HPDE6-E6E7 (cell line): ENCODE results near the gene AHCTF1.
A peak's percentile ranks its signal among the peaks of the same experiment; 100 is the strongest.
"Not testable (repeated sequence)": the region's sequence is repeated elsewhere in the genome, so short reads cannot be mapped to it uniquely, and the experiment has no call there.

Experiments
- DNase-seq: peaks from one replicate; pipeline ENCODE4 v3.0.0; 2011; ENCODE audit warnings: missing footprints; ENCODE audit errors: extremely low spot score

Gene AHCTF1

DNA sequence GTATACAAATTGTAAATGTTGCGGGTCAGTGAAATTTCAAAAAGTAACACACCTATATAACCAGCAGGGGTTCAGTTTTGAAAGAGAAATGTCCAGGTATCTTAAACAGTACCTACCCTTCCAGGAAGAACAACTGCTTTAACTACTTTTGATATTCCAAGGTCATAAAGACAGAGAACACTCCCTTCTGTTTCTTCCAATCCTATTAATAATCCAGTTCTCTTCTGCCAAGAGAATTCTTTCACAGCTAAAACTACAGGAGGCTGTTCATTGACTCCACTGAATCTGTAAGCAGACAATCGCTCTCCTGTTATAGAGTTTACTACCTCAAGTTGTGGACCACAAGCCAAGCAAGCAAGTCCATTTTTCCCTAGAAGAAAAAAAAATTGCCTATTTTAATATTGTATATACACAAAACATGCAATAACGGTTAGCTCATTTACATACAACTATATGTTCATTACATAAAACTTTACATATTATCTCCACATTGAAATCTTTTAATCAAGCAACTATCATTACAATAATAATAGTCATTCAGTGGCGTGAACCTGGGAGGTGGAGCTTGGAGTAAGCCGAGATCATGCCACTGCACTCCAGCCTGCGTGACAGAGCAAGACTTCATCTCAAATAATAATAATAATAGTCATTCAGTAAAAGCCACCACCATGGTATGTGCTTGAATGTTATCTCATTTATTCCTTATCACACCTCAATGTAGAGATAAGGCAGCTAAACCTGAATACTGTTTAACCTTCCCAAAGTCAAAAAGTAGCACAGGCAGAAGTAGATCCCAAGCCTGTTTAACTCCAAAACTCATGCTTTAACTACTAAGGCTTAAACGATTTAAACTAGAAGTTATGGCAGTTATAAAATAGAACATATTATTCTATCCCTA lies 15.5 kb downstream of the AHCTF1 start:
- DNase-seq = not testable (repeated sequence)

DNA sequence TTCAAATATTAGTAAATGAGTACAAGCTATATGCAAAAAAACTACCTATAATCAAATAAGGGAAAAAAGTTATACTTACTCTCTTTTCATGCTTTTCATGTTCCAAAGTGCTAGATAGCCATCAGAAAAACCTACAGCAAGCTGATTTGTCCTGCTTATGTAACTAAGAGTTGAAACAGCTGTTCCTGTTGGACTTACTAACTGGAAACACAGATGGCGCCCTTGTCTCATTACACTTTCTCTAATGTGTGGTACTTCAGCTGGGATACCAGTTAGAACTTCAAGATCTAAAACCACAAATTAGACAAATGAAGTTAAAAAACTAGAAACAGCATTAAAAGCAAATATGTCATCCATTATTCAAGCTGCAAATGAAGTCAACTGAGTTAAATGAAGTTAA lies 24.3 kb downstream of the AHCTF1 start:
- DNase-seq = no peak

DNA sequence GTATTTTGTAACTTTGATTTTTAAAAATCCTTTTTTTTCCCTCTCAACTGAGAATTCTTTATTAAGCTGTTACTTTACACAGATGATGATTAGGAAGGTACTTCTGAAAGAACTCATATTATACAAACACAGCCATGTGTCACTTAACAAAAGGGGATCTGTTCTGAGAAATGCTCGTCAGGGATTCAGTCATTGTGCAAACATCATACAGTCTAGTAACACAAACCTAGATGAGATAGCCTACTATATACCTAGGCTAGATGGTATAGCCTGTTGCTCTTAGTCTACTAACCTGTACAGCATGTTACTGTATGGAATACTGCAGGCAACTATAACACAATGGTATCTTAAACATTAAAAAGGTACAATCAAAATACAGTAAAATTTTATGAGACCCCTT lies 24.9 kb downstream of the AHCTF1 start:
- no peak for DNase-seq

DNA sequence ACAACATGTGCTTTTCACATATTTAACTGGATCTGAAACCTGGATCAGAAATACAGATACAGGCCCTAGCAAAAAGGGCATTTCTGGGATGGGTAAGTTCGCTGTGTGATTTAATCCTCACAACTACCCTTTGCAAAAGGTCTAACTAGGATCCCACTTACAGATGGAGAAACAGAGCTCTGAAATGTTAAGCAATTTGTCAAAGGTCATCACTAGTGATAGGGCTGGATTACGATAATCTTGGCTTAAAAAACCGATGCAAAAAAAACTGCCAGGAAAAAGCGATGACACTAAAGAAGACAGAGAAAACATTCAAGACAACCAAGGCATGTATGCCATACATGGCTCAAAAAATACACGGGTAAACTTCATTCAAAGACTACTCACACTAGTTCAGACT lies 29.9 kb downstream of the AHCTF1 start:
- no peak for DNase-seq

DNA sequence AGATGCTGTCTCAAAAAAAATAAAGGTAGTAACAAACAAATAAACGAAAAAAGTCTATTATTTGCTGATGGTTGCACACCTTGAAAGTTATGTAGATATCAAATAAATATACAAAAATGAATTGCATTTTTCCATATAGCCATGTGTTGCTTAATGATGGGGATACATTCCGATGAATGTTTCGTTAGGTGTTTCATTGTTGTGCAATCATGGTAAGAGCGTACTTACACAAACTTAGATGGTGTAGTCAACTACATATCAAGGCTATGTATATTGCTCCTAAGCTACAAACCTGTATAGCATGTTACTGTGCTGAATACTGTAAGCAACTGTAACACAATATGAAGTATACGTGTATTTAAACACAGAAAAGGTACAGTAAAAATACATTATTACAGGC lies 34.4 kb downstream of the AHCTF1 start:
- no peak for DNase-seq

DNA sequence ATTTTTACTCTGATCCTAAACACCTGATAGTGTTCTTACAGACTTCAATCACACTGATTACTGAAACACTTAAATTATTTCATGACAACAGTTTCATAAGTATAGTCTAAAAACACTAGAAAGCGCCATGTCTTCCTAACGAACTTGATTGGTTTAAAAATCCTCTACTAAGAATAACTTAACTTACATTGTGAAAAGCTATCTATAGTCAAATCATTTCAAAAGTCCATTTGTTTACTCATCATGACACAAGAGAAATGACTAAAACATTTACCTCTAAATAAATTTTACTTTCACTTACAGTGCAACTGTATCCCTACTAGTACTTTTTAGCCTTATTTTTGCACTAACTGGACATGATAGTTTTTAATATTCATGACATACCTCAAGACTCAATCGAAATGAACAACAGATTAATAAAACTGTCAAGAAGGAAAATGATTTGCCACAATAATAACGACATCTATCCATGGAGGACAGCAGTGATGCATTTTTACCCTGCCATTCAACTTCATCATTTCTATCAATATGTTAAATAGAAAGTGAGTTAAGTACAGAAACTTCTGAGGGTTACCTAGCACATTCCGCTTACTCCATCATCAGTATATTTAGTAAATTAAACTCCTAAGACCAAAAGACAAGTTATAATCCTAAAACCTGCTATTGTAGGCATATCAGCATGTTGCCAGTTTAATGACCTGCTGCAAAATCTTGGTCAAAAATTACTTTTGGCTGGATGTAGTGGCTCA lies 38.4 kb downstream of the AHCTF1 start:
- DNase-seq = no peak

DNA sequence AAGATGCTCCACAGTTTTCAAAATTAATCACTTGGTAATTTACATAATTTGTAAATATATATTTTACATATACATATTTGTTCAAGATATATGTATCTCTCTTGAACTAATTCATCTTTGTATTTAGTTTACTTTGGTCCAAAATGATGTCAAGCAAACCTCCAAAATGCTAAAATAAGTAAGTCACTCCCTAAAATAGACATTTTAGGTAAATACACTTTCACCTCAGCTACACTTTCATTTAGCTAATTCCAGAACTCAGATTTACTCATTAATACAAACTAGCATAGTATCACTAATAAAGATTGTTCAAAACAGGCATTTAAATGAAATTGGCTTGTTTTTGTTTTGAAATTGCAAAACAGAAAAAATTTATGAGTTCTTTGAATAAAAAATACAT lies 40.6 kb downstream of the AHCTF1 start:
- no peak for DNase-seq

DNA sequence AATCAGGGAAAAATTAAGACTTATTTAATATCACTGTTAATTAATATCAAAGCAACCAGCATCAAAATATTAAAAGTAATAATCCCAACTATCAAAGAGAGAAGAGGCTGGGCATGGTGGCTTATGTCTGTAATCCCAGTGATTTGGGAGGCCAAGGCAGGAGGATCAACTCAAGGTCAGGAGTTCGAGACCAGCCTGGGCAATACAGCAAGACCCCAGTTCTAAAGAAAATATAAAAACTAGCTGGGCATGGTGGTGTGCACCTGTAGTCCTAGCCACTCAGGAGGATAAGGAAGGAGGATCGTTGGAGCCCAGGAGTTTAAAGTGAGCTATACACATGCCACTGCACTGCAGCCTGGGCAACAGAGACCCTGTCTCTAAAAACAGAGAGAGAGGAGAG lies 43.2 kb downstream of the AHCTF1 start:
- DNase-seq = no peak

DNA sequence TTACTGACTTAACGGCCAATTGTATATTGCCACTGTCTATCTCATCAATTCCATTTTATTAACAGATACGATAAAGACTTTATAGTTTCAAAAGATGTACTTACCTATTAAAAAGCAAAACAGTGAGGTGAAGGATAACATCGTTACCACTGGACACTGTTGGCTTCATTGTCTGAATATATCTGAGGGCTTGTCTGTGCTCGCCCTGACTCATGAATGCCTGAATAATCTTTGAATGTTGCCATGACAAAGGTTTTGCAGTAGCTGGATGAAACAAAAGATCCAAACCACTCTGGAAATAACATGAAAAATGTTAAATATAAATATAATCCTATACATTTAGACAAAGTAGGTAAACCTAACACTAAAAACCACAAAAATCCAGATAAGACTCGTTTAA lies 46.4 kb downstream of the AHCTF1 start:
- not testable (repeated sequence) for DNase-seq

DNA sequence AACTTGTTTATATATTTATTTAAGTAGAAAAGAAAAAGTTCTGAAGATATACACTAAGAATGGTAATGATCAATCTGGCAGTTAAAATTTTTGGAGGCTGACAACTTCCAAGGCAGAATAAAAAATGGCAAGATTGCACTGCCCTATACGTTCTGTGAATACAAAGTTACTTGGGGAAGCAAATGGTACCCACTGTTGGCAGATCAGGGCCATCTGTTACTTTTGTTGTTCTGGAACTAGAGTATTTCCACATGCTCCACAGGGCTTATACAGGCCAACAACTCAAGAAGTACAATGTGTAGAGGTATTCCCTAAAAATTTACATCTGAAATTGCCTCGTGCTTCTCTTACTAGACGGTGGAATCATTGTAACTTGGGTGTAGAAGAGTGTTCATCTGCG lies 53.2 kb downstream of the AHCTF1 start:
- no peak for DNase-seq

DNA sequence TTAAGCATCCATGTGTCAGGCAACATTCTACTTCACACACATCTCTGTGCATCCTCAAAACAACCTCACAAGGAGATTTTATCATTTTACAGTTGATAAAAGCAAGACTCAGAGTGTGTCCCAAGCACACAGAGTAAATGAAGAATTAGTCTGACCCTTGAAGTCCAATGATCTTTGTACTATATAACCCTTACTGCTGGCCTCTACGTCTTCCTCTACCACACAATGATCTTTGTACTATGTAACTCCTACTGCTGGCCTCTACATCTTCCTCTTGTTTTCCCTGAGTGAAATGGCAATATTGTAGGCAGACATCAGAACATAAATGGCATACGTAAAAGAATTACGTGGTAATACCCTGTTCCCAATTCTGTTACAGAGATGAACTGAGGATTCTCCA lies 55.3 kb downstream of the AHCTF1 start:
- DNase-seq = no peak

DNA sequence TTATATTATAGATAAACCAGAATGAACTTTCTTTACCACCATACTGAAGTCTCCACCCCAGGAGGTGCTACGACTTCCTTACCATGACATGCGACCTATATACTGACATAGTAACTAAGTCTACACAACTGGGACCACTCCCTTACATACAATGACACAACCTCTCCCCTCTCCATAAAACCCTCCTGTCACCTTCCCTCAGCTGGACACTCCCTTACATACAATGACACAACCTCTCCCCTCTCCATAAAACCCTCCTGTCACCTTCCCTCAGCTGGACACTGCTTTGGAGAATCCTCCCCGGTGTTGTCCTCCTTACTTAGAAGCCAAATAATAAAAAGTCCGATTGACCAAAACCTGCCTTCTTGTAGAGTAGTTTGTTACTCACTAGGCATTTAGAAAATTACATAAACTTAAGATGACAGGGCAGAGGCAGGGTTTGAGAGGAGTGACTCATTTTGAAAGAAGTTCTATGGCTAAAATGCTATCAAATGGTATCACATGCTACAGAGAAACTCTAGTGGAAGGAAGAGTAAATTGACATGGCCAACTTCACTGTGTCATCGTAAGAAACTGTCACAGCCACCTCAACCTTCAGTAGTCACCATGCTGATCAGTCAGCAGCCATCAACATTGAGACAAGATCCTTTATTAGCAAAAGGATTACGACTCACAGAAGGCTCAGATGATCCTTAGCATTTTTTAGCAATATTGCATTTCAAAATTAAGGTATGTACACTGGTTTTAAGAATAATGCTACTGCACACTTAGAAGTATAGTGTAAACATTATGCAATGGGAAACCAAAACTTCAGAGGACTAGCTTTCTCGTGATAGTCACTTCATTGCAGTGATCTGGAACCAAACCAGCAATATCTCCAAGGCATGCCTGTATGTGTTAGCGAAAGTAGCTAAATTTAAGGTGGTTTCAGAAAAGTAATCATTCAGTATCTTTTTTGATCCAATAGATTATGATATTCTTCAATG lies 56.4 kb downstream of the AHCTF1 start:
- DNase-seq = peak; percentile 1

DNA sequence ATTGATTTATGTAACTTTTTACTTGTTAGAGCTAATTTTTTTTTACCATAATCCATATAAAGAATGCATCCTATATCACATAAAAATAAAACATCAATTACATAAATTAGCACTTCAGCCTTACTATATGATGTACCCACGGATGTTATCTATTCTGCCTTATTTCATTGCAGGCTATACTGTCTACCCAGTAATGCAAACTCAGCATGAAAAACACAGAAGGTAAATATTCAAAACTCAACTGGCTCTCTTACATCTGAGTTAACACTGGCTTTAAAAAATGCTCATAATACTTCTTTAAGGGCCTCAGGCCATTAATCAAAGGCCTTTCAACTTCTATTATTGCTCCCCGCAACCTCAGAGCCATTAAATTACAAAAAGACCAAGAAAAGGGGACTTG lies 65.8 kb downstream of the AHCTF1 start:
- DNase-seq = no peak

DNA sequence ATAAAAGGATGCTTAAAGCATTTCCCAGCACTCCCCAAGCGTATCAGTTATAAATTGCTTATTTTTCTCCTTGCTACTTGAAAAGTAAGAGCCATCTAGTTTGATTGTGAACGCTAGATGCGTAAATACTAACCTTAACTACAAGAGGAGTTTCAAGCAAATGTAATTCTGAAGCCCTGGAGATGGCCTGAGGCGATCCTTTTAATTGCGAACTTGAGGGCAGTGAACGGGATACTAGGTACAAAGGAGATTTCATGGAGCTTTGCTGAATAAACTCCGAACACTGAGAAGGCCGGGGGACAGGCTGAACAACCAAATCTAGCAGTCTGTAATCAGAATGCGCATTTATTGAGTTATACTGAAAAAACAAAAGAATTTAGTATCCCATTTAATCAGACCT lies 68.0 kb downstream of the AHCTF1 start:
- not testable (repeated sequence) for DNase-seq

DNA sequence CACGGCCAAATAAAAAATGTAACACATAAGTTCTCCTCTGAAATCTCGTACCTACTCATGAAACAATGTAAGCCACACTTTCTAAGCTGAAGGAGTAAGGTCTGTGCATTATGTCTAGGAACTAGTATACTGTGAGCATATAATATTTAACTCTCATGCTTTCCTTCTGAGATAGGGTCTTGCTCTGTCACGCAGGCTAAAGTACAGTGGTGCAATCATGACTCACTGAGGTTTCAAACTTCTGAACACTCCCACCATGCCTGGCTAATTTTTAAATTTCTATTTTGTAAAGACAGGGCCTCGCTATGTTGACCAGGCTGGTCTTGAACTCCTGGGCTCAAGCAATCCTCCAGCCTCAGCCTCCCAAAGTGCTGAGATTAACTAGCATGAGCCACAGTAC lies 71.3 kb downstream of the AHCTF1 start:
- no peak for DNase-seq

DNA sequence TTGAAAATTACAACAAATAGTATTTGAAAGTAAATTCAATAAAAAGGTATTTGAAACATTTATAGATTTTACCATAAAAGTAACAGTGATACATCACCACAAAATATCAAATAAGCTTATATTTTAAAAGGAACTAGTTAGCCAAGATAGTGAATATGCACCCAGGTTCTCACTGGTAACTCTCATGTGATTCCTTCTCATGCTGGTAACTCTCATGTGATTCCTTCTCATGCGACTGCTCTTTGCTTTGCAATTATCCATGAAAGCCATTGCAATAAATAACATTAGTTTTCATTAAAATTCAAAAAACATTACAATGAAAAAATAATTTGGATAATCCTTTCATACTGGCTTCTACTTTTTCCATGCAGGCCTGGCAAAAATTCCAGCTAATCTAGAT lies 75.4 kb downstream of the AHCTF1 start:
- no peak for DNase-seq

DNA sequence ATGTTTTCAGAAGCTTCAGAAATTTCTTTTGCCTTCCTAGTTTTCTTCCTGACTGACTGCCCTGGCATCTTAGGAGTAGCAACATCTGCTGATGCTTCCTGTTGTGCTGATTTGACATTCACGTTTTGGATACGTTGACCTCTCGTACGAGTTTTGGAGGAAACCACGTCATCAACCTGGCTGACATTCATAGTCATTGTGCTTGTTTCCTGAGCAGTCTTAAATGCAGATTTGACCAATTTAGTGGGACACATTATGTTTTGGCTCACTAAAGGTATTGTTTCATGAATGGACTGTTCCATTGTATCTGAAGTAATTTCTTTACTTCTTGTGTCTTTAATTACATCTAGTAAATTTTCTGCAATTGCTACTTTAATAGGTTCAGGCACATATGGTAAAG lies 81.1 kb downstream of the AHCTF1 start:
- not testable (repeated sequence) for DNase-seq

DNA sequence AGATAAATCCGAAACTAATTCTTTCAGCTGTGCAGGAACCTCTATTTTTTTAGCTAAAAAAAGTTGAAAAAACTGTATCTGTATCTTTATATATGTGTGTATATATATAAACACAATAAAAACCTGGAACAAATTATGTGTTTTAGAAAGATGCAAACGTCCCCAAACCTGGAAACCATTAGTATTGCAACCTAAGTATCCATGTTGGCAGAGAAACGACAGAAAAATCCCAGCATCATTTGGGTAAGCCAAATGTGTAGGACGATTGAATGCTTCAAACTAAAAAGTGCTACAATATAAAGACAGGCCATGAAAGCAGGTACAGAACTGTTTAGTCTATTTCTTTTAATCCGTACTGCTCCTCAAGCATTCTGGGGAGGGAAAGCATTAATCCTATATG lies 87.9 kb downstream of the AHCTF1 start:
- DNase-seq = no peak

DNA sequence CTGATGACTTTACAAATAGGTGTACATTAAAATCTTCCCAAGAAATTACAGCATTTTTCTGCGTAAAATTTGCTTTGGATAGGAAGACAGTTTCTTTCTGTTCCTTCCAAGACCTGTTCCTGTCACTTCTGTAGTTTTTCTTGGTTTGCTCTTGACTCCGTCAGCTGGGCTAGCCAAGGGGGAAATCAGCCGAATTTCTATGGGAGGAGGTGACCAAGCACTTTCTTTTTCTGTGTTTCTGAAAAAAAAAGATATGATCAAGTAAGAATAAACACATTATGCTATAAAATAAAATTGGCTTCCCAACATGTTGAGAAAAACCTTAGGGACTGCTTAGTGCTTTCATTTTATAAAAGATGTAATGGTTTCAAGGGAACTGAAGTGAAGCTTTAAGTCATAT lies 91.0 kb downstream of the AHCTF1 start:
- not testable (repeated sequence) for DNase-seq

DNA sequence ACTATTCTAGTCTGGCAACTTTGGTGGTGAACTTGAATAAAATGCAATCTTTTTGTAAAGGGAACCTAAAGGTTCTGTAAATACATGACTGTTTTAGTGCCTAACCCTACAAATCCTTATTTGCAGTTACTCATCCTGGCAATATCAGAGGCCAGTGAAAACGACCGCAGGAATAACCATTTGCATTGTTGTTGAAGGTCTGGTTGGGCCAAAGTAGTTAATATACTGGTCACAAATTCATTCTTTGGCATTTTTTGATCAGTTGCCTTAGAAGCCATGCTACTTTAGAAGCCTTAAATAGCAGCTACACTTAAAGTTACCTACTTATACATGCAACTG lies 93.7 kb downstream of the AHCTF1 start:
- no peak for DNase-seq

DNA sequence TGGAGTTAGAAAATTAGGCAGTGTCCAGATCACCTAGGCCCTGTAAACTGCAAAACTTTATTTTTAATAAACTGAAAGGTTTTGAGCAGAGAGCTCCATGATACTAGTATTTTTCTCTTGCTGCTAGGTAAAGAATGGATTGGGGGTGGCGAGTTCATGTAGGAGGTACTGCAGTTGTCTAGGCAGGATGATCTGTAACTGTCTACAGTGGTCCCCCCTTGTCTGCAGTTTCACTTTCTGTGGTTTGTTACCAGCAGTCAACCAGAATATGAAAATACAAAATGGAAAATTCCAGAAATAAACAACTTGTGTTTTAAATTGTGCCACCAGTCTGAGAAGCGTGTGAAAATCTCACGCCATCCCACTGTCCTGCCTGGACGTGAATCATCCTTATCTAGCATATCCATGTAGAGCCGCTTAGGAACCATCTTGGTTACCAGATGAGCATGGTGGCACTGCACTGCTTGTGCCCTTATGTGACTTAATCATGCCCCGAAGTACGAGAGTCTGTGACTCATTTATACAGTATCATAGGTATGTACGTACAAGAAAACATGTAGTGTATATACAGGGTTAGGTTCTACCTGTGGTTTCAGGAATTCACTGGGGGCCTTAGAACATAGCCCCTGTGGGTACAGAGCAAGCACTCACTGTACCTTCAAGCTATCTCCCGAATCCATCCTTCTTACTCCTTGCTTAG lies 94.2 kb downstream of the AHCTF1 start:
- peak; percentile 20 for DNase-seq
